ENCODE data around the gene NDUFS3.

- TF ChIP-seq ZNF175 (tag by site-specific recombination; IDR thresholded peaks at IDR 0.05) (no peak), REST (tag by site-specific recombination; IDR thresholded peaks at IDR 0.05) (no peak), ZBTB17 (tag by site-specific recombination; IDR thresholded peaks at IDR 0.05) (no peak), ZNF274 (IDR thresholded peaks at IDR 0.05; ENCODE audit: low read length) (no peak), ZNF274 (tag by site-specific recombination; IDR thresholded peaks at IDR 0.05; ENCODE audit: borderline replicate concordance) (no peak), YY1 (tag by site-specific recombination; IDR thresholded peaks at IDR 0.05) (no peak), ZNF544 (tag by site-specific recombination; IDR thresholded peaks at IDR 0.05) (no peak), ZFP3 (tag by site-specific recombination; IDR thresholded peaks at IDR 0.05; ENCODE audit: low read depth) (no peak), ZBTB7A (tag by site-specific recombination; IDR thresholded peaks at IDR 0.05; ENCODE audit: low read depth) (no peak), ZNF48 (tag by site-specific recombination; IDR thresholded peaks at IDR 0.05) (no peak)
- TF ChIP-seq, protein P1, sequence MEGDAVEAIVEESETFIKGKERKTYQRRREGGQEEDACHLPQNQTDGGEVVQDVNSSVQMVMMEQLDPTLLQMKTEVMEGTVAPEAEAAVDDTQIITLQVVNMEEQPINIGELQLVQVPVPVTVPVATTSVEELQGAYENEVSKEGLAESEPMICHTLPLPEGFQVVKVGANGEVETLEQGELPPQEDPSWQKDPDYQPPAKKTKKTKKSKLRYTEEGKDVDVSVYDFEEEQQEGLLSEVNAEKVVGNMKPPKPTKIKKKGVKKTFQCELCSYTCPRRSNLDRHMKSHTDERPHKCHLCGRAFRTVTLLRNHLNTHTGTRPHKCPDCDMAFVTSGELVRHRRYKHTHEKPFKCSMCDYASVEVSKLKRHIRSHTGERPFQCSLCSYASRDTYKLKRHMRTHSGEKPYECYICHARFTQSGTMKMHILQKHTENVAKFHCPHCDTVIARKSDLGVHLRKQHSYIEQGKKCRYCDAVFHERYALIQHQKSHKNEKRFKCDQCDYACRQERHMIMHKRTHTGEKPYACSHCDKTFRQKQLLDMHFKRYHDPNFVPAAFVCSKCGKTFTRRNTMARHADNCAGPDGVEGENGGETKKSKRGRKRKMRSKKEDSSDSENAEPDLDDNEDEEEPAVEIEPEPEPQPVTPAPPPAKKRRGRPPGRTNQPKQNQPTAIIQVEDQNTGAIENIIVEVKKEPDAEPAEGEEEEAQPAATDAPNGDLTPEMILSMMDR (tag by site-specific recombination; IDR thresholded peaks at IDR 0.05) = no peak
- TF ChIP-seq, protein P2, sequence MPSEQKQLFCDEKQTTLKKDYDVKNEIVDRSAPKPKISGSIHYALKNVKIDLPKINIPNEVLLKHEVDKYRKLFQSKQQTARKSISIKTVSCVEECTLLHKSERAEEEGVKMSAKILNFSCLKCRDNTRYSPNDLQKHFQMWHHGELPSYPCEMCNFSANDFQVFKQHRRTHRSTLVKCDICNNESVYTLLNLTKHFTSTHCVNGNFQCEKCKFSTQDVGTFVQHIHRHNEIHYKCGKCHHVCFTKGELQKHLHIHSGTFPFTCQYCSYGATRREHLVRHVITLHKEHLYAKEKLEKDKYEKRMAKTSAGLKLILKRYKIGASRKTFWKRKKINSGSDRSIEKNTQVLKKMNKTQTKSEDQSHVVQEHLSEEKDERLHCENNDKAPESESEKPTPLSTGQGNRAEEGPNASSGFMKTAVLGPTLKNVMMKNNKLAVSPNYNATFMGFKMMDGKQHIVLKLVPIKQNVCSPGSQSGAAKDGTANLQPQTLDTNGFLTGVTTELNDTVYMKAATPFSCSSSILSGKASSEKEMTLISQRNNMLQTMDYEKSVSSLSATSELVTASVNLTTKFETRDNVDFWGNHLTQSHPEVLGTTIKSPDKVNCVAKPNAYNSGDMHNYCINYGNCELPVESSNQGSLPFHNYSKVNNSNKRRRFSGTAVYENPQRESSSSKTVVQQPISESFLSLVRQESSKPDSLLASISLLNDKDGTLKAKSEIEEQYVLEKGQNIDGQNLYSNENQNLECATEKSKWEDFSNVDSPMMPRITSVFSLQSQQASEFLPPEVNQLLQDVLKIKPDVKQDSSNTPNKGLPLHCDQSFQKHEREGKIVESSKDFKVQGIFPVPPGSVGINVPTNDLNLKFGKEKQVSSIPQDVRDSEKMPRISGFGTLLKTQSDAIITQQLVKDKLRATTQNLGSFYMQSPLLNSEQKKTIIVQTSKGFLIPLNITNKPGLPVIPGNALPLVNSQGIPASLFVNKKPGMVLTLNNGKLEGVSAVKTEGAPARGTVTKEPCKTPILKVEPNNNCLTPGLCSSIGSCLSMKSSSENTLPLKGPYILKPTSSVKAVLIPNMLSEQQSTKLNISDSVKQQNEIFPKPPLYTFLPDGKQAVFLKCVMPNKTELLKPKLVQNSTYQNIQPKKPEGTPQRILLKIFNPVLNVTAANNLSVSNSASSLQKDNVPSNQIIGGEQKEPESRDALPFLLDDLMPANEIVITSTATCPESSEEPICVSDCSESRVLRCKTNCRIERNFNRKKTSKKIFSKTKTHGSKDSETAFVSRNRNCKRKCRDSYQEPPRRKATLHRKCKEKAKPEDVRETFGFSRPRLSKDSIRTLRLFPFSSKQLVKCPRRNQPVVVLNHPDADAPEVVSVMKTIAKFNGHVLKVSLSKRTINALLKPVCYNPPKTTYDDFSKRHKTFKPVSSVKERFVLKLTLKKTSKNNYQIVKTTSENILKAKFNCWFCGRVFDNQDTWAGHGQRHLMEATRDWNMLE (tag by site-specific recombination; conservative IDR thresholded peaks at IDR 0.05; ENCODE audit: low read depth) = no peak
- TF ChIP-seq, protein P3, sequence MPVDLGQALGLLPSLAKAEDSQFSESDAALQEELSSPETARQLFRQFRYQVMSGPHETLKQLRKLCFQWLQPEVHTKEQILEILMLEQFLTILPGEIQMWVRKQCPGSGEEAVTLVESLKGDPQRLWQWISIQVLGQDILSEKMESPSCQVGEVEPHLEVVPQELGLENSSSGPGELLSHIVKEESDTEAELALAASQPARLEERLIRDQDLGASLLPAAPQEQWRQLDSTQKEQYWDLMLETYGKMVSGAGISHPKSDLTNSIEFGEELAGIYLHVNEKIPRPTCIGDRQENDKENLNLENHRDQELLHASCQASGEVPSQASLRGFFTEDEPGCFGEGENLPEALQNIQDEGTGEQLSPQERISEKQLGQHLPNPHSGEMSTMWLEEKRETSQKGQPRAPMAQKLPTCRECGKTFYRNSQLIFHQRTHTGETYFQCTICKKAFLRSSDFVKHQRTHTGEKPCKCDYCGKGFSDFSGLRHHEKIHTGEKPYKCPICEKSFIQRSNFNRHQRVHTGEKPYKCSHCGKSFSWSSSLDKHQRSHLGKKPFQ (tag by site-specific recombination; IDR thresholded peaks at IDR 0.05) = no peak
- TF ChIP-seq, protein P4, sequence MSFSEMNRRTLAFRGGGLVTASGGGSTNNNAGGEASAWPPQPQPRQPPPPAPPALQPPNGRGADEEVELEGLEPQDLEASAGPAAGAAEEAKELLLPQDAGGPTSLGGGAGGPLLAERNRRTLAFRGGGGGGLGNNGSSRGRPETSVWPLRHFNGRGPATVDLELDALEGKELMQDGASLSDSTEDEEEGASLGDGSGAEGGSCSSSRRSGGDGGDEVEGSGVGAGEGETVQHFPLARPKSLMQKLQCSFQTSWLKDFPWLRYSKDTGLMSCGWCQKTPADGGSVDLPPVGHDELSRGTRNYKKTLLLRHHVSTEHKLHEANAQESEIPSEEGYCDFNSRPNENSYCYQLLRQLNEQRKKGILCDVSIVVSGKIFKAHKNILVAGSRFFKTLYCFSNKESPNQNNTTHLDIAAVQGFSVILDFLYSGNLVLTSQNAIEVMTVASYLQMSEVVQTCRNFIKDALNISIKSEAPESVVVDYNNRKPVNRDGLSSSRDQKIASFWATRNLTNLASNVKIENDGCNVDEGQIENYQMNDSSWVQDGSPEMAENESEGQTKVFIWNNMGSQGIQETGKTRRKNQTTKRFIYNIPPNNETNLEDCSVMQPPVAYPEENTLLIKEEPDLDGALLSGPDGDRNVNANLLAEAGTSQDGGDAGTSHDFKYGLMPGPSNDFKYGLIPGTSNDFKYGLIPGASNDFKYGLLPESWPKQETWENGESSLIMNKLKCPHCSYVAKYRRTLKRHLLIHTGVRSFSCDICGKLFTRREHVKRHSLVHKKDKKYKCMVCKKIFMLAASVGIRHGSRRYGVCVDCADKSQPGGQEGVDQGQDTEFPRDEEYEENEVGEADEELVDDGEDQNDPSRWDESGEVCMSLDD (tag by site-specific recombination; IDR thresholded peaks at IDR 0.05) = no peak
Observed at GRCh38 chr11:47538741-47539565, 39.9 kb upstream of the NDUFS3 start.

Data from HEK293 (cell line).